HG02642 (cell line): ENCODE data around the gene ADAMTS20.
A peak's percentile ranks its signal among the peaks of the same experiment; 100 is the strongest.
"Not testable (repeated sequence)": the region's sequence is repeated elsewhere in the genome, so short reads cannot be mapped to it uniquely, and the experiment has no call there.

ENCODE experiments used
- ATAC-seq: cut with Tn5 transposase; IDR thresholded peaks from one replicate; pipeline ENCODE4 v1.9.1; 2021; ENCODE audit warnings: mild to moderate bottlenecking; ENCODE audit not compliant: unreplicated experiment, poor library complexity

ADAMTS20 gene

DNA sequence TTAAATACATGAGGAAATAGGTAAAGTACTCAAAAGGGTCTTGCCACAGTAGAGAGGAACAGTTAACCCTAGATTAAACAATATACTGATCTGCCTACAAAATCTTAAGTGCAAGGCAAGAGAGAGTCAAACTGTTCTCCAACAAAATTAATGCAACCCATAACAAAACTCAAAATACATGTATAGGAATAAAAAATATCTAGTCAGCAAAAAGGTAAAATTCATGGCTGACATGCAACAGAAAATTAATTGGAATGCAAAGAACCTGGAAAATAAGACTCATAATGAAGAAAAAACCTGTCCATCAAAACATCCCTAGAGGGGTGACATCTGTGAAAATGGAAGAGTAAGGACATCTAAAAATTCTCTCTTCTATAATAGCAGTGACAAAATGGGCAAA is 173.6 kb downstream of the ADAMTS20 start:
- no peak for ATAC-seq

DNA sequence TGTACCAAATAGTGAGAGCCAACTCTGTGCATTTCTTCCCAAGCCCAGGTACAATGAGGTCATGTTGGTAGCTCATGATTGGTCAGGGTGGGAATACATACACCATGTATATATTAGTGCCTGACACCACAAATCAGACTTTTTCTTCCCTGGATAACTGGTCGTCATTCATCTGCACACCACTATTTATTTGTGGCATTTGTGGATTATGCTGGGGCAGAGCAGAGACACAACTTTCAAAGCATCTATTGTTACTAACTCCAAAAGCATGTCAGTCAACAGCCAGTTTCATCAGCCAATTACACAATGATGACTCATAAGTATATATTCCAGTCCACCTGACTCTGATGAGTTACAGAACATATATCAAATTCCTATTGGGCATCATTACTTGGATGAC is 181.7 kb downstream of the ADAMTS20 start:
- ATAC-seq = no peak

DNA sequence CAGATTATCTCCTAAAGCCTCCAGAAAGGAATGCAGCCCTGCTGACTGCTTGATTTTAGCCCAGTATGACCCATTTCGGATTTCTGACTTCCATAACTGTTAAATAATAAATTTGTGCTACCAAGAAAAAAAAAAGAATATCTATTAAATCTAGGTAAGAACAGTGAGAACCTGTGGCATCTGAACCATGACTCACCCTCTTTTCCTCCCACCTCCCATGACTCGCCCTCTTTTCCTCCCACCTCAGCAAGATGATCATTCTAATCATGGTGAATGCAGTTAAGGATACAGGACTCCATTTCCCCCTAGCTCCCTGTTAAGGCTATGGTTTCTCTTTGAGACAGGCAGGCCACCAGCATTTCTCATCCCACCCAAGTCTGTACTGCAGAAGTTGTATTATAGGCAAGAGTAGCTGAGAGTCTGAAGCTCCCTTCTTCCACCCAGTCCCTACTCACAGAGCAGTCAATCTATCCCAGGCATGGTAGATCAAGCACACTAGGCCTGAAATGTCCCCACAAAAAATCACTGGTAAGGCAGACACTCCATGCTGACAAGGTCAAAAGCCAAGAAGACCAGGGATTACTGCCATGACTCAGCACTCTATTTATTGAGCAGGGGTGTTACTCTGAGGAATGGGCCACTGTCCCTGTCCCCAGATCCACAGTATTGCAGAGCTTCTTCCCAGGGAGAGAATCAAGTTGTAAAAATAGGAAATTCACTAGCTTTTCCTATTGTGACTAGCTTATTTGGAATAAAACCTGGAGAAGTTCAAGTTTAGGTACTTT is 188.9 kb downstream of the ADAMTS20 start:
- ATAC-seq = no peak

DNA sequence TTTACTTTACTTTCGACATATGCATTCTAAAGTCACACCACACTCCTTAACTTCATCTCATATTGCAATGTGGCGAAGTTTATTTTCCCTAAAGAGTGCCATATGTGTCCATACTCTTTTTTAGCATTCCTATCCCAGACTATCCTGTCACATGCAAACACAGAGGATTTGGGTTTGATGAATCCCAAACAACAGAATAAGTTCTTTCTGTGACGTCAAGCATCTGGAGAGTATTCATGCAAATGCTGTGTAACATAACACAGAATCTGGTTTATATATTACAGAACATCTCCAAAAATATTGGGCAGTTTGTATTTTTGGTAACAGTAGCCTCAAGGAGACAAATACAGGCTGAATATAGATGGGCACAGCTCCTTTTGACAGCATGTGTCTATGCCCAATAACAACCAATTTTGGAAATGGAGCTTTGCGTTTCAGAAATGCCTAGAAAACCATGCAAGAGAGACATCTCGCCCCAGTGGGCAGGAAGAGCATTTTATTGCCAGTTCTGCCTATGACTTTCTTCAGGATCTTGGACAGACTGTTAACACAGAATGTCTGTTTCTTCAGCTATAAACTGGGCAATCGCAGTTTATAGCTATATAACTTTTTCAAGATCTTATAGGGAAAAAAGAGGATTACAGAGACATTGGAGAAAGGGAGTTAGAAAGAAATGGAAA is 190.8 kb downstream of the ADAMTS20 start:
- ATAC-seq = no peak

DNA sequence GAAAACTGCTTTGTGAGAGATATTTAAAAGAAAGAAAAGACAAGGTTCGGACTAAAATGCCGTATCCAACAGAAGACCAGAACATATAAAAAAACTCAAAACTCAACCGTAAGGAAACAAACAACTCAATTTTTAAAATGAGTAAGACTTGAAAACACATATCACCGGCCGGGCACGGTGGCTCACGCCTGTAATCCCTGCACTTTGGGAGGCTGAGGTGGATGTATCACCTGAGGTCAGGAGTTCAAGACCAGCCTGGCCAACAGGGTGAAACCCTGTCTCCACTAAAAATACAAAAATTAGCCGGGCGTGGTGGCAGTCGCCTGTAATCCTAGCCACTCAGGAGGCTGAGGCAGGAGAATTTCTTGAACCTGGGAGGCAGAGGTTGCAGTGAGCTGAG is 192.0 kb downstream of the ADAMTS20 start:
- not testable (repeated sequence) for ATAC-seq

DNA sequence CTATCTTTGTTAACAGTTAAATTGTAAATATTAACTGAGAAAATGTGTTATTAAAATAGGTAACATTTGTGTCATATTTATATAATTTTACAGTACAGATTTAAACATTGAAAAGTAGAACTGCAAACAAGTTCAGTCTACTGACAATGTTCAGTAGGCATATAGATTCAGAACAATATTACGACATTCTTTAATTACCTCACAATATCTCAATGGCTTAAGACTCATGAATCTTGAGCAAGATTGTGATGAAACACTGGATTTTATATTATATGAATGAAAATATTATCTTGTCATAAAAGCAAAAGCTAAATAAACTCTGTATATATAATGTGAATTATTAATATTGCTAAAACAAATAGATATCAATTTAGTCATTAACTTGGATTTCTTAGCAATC is 194.9 kb downstream of the ADAMTS20 start:
- no peak for ATAC-seq

DNA sequence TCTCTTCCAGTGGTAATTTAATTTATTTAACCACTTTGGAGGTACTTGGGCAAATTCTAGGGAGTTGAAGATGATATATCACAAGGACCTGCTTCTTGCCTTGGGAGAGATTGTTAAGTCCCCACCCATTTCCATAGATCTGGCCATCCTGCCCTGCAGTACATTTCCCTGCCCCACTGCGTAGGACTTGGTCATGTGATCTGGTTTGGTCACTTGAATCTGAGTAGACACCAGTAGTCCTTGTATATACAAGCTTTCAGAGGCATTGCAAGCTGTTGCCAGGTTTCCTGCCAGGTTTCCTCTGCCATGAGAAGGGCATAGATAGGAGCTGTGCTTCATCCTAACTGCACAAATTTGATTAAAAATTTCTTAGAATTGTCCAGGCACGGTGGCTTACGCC is 200.0 kb downstream of the ADAMTS20 start:
- no peak for ATAC-seq

DNA sequence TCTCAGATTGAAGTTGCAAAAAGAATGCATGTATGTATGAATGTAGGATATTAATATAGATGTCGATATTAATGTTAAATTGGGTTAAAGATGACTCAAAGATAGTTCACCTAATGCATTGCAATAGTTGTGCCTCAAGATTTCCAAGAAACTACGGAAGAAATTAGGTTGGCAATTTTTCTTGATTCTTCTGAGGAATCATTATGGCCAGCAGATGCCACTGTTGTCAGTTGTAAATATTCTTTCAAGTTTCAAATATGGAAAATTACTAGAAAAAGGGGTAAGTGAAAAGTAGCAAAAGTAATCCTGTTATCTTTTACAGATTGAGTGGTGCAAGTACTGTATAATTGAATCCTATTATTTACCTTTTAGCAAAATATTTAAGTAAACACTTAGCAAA is 202.1 kb downstream of the ADAMTS20 start:
- ATAC-seq = no peak

DNA sequence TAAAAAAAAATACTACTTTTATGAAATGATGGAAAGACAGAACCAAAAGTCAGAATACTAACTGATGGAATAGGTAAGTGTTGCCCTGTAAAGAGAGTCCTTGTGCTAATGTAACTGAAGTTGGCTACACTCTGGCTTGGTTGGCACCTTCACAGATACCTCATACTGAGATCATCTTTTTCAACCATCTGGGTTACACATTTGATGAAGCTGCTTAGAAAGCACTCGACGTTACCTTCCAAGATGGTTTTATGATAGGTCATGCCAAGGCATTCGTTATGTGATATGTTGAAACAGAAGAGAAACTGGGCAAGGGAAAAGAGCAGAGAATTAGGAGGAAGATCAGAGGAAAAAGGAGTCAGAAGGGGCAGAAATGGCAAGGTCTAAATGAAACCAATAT is 203.8 kb downstream of the ADAMTS20 start:
- no peak for ATAC-seq

DNA sequence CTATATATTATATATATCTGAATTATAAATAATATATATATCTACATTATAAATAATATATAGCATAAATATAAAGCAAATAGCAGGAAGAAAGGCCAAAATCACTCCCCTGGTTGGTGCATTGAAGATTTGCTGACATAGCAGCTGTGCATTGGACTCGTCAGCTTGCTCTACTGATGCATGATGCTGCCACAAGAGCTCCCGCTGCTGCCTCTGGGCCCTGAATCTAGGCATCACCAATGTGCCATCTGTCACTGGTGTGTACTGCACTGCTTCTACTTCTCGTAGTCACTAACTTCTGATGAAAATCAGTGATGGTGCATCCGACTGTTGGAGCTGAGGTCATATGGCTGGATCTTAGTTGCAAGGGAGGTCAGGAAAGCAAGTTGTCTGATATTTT is 205.0 kb downstream of the ADAMTS20 start:
- ATAC-seq = no peak

DNA sequence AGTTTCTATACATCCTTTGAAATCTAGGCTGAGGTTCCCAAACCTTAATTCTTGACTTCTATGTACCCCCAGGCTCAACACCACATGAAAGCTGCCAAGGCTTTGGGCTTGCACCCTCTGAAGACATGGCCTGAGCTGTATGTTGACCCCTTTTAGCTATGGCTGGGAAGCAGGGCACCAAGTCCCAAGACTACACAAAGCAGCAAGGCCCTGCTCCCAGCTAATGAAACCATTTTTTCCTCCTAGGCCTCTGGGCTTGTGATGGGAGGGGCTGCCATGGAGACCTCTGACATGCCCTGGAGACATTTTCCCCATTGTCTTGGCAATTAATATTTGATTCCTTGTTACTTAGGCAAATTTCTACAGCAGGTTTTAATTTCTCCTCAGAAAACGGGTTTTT is 207.0 kb downstream of the ADAMTS20 start:
- ATAC-seq = no peak

DNA sequence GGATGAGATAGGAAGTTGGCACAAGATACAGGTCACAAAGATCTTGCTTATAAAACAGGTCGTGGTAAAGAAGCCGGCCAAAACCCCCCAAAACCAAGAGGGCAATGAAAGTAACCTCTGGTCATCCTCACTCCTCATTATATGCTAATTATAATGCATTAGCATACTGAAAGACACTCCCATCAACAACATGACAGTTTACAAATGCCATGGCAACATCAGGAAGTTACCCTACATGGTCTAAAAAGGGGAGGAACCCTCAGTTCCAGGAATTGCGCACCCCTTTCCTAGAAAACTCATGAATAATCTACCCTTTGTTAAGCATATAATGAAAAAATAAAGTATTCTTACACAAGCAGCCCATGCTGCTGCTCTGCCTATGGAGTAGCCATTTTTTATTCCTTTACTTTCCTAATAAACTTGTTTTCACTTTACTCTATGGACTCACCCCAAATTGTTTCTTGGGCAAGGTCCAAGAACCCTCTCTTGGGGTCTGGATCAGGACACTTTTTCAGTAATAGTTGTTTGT is 210.2 kb downstream of the ADAMTS20 start:
- ATAC-seq = not testable (repeated sequence)

DNA sequence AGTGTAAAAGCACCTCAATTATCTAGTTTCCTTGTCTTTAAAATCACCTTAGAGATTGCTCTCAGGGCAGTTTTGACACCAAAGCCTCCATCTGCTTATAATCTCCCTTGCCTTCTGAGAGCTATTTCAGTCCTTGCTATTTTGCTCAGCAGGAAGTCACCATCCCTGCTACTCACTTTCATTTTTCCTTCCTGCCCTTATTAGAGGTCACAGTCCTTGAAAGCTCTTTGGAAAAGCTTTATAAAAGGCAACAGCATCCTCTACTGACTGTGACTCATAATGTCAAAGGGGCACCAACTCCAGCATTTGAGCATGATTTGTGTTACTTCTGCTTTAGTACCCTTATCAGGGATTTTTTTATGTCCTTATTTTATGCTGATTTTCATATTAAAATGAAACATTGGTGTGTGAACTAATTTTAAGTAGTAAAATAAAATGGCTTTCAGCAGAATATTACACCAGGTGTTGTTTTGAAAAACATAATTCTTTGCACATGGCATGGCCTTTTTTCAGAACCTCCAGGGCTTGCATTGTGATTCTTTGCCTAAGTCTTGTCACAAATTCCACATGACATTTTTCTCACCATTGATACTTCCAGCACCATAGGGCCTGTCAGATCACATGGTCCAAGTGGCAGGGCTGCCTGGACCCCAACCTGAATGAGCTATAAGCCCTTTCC is 213.0 kb downstream of the ADAMTS20 start:
- peak; percentile 58 for ATAC-seq

DNA sequence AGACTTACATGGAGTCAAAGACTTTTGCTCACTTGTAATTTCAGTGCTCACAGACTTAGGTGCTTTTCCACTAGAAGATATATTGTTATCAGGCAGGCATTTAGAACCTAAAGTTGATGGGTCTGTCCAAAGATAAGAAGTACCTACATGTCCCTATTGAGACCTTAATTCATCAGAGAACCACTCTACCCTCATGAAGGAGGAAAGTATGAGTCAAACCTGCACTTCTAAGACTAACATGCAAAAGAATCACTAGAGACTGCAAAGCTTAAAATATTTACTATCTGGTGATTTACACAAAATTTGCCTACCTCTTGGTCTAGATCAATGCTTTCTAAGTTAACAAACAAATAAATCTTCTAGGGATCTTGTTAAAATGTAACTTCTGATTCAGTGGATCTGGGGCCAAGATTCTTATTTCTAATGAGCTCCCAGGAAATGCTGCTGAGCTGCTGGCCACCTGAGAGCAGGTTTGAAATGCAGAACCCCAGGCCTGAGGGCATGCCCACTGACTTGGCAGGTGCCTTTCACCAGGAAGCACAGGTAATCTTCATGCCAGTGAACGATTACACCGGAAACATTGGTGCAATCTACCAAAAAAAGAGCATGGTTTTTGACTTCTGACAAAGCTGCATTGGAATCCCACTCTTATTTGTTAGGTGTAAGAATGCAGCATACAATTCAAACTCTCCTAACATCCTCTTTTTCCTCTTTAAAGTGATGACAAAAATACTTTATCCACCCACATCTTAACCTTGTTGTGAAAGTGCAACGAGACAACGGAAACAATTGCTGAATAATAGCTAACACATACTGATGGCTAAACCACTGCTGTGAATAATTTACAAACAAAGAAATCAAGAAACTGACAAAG is 214.2 kb downstream of the ADAMTS20 start:
- peak; percentile 55 for ATAC-seq

DNA sequence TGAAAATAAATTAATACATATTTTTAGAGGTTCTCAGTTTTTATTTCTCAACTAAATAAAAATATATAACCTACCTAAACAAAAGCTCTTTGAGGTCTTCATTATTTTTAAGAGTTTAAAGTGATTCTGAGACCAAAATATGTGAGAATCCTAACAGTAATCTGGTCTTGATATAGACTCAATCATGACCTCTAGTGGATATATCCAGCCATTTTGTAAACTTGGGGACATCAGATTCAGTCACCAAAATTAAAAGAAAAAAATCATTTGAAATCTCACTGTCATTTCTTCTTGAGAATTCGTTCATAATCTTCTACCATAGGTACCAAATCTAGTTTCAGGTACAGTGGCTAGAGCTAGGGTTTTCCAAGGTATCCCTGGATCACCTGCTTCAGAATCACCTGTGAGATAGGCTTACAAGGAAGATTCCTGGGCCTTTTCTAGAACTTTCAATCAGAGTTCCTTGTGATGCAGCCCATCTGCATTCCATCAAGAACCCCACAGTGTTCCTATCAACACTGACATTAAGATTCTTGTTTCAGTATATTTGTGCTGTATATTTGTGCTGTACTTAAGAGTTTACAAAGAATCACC is 214.9 kb downstream of the ADAMTS20 start:
- no peak for ATAC-seq

DNA sequence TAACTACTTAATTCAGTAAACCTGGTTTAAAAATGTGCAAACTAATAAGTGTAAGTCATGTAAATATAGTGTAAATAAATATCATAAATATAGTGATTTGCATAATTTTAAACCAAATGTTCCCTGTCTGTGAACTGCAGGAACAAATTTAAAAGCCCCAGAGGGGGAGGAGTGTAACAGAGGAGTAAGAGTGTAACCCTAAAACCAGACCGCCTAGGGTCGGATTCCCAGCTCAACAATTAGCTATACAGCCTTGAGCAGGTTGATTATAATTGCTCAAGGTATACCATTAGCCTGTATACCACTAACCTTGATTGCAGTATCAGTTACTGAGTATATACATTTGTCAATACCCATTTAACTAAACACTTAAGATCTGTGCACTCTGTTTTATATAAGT is 218.4 kb downstream of the ADAMTS20 start:
- ATAC-seq = no peak

DNA sequence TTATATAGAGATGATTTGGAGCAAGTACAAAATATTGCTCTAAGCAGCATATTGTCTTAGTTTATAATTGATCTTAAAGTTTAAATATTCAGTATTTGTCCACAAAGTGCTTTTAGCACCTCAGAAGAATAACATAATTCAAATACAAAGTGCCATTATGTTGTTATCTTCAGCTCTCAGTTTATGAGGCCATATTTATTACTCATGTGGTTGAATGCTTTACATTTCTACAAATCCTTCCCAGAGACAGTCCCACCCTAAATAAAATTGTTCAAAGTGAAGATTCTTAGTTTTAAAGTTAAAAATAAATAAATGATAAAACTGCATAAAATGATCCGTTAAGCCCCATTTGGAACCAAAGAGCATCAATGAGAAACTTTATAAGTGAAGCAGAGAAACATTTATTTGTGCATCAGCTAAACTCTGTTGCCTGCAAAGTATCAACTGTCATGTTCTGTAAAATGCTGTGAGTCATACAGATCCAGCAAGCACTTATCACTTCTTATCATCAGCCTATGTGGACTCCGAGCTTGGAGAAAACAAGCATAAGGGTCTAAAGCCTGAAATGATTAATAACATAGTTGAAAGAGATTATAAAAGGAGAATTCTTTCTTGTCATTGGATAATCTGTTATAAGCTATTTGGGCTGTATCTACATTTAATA is 218.9 kb downstream of the ADAMTS20 start:
- ATAC-seq = no peak

DNA sequence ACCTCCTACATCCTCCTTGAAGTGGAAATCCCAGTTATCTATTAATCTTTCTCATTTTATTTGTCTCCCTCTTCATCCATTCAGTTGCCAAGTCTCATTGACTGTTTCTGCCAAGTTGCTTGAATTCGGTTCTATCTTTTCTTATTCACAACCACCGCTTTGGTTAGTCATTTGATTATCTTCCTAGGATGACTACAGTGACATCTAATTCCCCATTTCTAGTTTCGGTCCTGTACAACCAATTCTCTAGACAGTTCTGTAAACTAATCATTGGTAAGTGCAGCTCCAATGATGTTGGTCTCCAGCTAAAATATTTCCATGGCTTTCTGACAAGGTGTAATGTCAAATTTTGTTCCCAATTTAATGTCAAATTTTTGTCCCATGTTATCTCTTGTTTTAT is 220.1 kb downstream of the ADAMTS20 start:
- no peak for ATAC-seq

DNA sequence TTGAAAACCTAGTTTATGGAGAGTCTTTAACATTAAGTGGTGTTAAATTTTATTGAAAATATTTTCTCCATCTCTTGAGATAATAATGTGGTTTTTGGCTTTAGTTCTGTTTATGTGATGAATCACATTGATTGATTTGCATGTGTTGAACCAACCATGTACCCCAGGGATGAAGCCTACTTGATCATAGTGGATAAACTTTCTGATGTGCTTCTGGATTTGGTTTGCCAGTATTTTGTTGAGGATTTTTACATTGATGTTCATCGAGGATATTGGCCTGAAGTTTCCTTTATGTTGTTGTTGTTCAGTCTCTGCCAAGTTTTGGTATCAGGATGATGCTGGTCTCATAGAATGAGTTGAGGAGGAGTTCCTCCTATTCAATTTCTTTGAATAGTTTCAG is 222.6 kb downstream of the ADAMTS20 start:
- ATAC-seq = no peak
